ENCODE measurements around the gene TMPRSS7.

The TMPRSS7 gene

GRCh38 chr3:112126511-112126911 lies 92.0 kb downstream of the TMPRSS7 start:
- Histone ChIP-seq H3K27ac (ENCODE audit: insufficient read depth, low read depth, low read length, poor library complexity, severe bottlenecking) (peak overlapping the region; percentile 56), H3K27me3 (ENCODE audit: control insufficient read depth, insufficient read depth, low read length, poor library complexity, severe bottlenecking) (no peaks in the 10 kb centered on the region), H3K36me3 (ENCODE audit: control insufficient read depth, insufficient read depth, low read length) (no peaks in the 10 kb centered on the region), H3K9me3 (ENCODE audit: control insufficient read depth, low read length) (no peaks in the 10 kb centered on the region), H3K4me1 (ENCODE audit: control insufficient read depth, insufficient read depth, low read length) (peaks cover 27% of the 10 kb centered on the region), H3K4me3 (ENCODE audit: insufficient read depth, low read depth, low read length) (no peak overlapping the region)
- WGBS, 2 experiments = 41 to 45% methylated on average over 1 of the region's 1 CpG

DNA sequence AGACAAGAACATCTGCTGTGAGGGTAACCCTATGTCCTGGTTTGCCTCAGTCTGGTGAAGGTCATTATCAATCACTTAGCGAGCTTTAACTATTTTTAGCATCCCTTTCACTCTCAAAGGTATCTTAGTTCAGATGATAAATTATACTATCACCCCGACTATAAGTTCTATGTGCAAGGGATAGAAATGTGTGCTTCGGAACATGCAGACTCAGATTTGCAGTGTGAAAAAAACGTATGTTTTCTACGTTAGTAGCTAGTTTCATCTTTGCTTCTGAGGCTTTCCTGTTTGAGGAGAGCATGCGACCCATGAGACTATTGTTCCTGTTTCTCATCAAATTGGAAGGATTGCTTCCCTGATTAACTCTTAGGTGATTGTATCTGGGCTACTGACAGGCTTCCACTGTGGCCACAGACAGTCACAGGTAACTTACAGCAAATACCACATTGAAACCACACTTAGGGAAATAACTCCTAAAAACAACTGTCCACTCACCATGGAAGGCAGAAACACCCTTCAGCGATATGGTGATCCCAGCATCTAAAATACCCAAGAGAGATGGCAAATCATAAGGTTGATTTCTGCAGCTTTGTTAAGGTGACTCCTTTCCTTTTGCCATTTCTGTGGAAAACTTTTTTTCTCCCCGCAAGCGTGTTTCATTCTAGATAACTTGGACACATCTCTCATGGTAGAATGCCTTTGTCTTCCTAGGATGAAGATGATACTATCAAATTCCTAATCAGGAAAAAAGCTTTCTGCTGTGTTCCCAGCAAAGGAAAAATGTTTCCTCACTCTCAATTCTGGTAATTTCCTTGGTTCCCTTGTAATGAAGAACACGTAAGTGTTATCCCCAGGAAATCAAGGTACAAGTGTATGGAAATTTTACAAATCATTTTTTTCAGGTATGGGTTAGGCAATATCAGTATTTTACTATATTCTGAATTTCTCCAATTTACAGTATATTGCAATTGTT lies 93.3 kb downstream of the TMPRSS7 start:
- WGBS, 2 experiments = 90 to 91% methylated on average over 7 to 10 of the region's 10 CpGs
- no peaks in the 10 kb centered on the region for H3K27me3 ChIP-seq (ENCODE audit: control insufficient read depth, insufficient read depth, low read length, poor library complexity, severe bottlenecking)
- H3K36me3 ChIP-seq (ENCODE audit: control insufficient read depth, insufficient read depth, low read length) = no peaks in the 10 kb centered on the region
- no peak overlapping the region for H3K27ac ChIP-seq (ENCODE audit: insufficient read depth, low read depth, low read length, poor library complexity, severe bottlenecking)
- H3K4me3 ChIP-seq (ENCODE audit: insufficient read depth, low read depth, low read length) = no peak overlapping the region
- H3K9me3 ChIP-seq (ENCODE audit: control insufficient read depth, low read length) = no peaks in the 10 kb centered on the region
- H3K4me1 ChIP-seq (ENCODE audit: control insufficient read depth, insufficient read depth, low read length) = peaks cover 27% of the 10 kb centered on the region

DNA sequence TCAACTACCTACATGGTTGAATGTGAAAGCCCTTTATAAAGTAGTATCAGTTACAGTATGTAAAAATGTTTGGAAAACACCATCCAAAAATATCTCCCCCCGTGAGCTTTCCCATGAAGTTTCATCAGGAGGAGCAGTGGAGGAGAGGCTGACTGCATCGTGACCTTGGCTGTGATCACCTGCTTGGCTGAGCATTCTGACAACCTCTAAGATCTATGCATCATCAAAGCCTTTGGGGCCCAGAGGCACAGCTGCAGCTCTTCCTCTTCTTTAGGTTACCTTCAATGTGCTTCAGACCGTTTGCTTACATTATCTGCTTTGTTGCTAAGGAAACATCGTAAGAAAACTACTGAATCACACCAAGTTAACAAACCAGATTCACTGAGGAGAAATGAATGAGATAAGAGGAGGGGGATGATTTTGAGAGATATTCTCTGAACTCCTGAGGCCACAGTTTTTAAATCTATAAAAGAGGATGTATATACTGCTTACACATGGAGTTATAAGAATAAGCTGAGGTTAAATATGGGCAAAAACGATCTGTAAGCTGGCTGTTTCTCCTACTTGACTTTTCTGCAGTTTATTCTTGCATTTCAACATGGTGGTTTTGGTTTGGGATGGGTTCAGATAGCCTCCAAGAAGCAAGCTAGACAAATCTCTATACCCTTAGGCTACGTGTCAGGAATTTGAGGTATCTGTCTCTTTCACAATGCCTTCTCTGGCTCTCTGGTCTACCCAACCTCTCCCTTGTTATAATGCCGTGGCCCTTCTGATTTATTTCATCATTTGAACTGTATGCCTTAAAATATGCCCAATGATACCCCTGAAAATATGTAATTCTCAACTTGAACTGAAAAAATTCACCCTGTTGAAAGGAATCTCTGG lies 94.5 kb downstream of the TMPRSS7 start:
- 81 to 84% methylated on average over 7 of the region's 7 CpGs for WGBS, 2 experiments

DNA sequence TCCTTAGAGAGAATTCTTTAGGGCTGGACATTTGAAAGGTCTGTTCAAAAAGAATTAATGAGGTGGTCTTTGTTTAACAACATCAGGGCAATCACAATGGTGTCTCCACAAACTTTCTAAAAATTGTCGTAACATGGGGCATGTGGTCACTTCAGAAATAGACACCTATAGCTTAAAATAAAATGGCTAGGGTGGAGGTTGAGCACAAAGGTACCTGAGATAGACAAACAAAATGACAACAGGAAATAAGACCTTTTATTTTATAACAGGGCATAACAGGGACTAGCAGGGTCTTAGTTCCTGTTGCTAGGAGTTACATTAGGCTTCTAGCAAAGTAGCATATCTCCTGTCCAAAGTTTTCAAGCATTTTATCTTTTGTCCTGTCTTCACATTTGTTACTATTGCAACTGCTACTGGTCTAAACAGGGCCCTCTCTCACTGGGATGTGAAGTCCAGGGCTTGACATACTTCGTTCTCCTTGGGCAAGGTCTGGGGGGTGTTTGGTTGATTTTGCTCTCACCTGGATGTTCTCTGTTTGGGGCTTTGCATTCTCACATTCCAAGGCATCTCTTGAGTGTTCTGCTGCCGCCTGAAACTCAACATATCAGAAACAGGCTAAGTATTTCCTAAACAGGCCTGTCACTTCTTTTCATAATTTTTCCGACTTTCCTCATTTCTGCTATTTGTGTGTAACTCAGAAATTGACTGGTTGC lies 95.5 kb downstream of the TMPRSS7 start:
- Histone ChIP-seq H3K27me3 (ENCODE audit: control insufficient read depth, insufficient read depth, low read length, poor library complexity, severe bottlenecking) (no peaks in the 10 kb centered on the region), H3K4me1 (ENCODE audit: control insufficient read depth, insufficient read depth, low read length) (peaks cover 25% of the 10 kb centered on the region), H3K9me3 (ENCODE audit: control insufficient read depth, low read length) (no peaks in the 10 kb centered on the region), H3K4me3 (ENCODE audit: insufficient read depth, low read depth, low read length) (no peak overlapping the region), H3K36me3 (ENCODE audit: control insufficient read depth, insufficient read depth, low read length) (no peaks in the 10 kb centered on the region), H3K27ac (ENCODE audit: insufficient read depth, low read depth, low read length, poor library complexity, severe bottlenecking) (no peak overlapping the region)
- 92% methylated on average over 3 to 4 of the region's 4 CpGs for WGBS, 2 experiments

More for the DNA sequence above, 94.5 kb downstream of the TMPRSS7 start:
- Histone ChIP-seq H3K36me3 (ENCODE audit: control insufficient read depth, insufficient read depth, low read length) (no peaks in the 10 kb centered on the region), H3K27ac (ENCODE audit: insufficient read depth, low read depth, low read length, poor library complexity, severe bottlenecking) (no peak overlapping the region), H3K9me3 (ENCODE audit: control insufficient read depth, low read length) (no peaks in the 10 kb centered on the region), H3K27me3 (ENCODE audit: control insufficient read depth, insufficient read depth, low read length, poor library complexity, severe bottlenecking) (no peaks in the 10 kb centered on the region), H3K4me1 (ENCODE audit: control insufficient read depth, insufficient read depth, low read length) (peaks cover 27% of the 10 kb centered on the region), H3K4me3 (ENCODE audit: insufficient read depth, low read depth, low read length) (no peak overlapping the region)

DNA sequence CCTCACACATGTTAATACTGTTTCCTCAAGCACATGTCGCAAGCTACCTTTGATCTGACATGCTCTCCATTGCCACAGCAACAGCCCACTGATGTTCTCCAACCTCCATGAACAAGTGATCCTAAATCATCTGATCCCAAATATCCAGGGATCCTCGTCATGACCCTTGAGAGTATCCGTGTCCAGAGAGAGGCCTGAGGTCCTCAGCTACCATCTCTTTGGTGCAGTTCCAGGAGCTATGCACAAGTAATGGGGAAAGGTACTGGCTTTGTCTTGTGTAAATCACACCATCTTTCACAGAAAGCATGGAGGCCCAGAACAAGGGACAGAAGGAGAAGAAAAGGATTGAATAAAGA lies 96.1 kb downstream of the TMPRSS7 start:
- no peaks in the 10 kb centered on the region for H3K9me3 ChIP-seq (ENCODE audit: control insufficient read depth, low read length)
- no peak overlapping the region for H3K27ac ChIP-seq (ENCODE audit: insufficient read depth, low read depth, low read length, poor library complexity, severe bottlenecking)
- no peaks in the 10 kb centered on the region for H3K36me3 ChIP-seq (ENCODE audit: control insufficient read depth, insufficient read depth, low read length)
- WGBS, 2 experiments = 95 to 96% methylated on average over 3 of the region's 3 CpGs
- H3K4me3 ChIP-seq (ENCODE audit: insufficient read depth, low read depth, low read length) = no peak overlapping the region
- no peaks in the 10 kb centered on the region for H3K27me3 ChIP-seq (ENCODE audit: control insufficient read depth, insufficient read depth, low read length, poor library complexity, severe bottlenecking)
- peaks cover 21% of the 10 kb centered on the region for H3K4me1 ChIP-seq (ENCODE audit: control insufficient read depth, insufficient read depth, low read length)

All from ectodermal cell (in vitro differentiated cells).